ENCODE measurements around the gene RUBCNL. TPM values are rescaled to one million over a fixed set of nuclear protein-coding genes. Genes with fewer than 3 reads are reported as not detected.
A peak's percentile ranks its signal among the peaks of the same experiment; 100 is the strongest.

RUBCNL gene
- total RNA-seq, 2 donors from 2014 or later = 0.59 to 9.9 TPM

DNA sequence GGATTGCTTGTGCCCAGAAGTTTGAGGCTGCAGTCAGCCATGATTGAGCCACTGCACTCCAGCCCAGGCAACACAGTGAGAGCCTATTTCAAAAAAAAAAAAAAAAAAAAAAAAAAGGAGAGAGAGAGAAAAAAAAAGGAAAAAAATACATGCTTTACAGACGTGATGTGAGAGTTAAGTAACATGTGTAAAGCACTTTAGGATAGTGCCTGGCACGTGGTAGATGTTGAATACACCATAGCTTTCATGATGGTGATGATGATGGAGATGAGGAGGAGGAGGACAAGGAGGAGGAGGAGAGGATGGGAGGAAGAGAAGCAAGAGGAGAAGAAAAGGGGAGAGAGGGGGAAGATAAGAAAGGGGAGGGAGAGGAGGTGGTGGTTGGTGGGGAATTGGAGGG, 15.1 kb upstream of the RUBCNL start:
- Histone ChIP-seq H3K36me3 (no peaks in the 10 kb centered on the region), H3K4me1 (replicated peaks) (no peaks in the 10 kb centered on the region), H3K9me3 (no peaks in the 10 kb centered on the region), H3K27me3 (replicated peaks; ENCODE audit: insufficient read depth) (no peaks in the 10 kb centered on the region), H3K4me3 (no peak overlapping the region), H3K27ac (no peak overlapping the region)
- no peak for TF ChIP-seq POLR2AphosphoS5 (IDR thresholded peaks at IDR 0.05)
- no peak for TF ChIP-seq POLR2A (IDR thresholded peaks at IDR 0.05)
- TF ChIP-seq CTCF (IDR thresholded peaks at IDR 0.05) = no peak
- 65% methylated on average over 2 of the region's 2 CpGs for WGBS
- DNase-seq (ENCODE audit: low spot score) = no peak
- intact Hi-C loops (cut with DNase I) = no loop called here

DNA sequence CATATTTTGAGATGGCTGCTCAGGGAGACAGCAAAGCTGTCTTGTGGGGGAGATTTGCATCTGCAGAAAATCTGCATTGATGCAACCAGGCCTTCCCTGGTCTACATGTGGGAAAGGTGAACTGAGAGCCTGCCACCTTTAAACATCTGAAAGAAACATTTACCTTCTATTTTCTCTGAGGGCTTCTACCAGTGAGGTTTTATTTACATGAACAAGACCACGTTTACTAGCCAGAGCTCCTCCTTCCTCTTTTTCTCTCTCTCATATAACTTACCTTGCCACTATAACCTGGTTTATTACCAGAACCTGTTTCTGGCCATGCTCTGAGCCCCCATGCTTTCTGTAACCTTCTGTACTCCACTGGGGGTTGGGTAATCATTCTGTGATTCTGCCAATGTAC, 14.4 kb upstream of the RUBCNL start:
- Histone ChIP-seq H3K4me1 (replicated peaks) (no peaks in the 10 kb centered on the region), H3K4me3 (no peak overlapping the region), H3K9me3 (no peaks in the 10 kb centered on the region), H3K27me3 (replicated peaks; ENCODE audit: insufficient read depth) (no peaks in the 10 kb centered on the region), H3K36me3 (no peaks in the 10 kb centered on the region), H3K27ac (no peak overlapping the region)
- DNase-seq (ENCODE audit: low spot score) = no peak
- intact Hi-C loops (cut with DNase I) = no loop called here
- TF ChIP-seq POLR2A (IDR thresholded peaks at IDR 0.05) = no peak
- WGBS = 7% methylated on average over 1 of the region's 1 CpG

- TF ChIP-seq POLR2A (IDR thresholded peaks at IDR 0.05) (no peak), POLR2AphosphoS5 (IDR thresholded peaks at IDR 0.05) (no peak), CTCF (IDR thresholded peaks at IDR 0.05) (no peak)
- Histone ChIP-seq H3K27ac (no peak overlapping the region), H3K4me1 (replicated peaks) (no peaks in the 10 kb centered on the region), H3K36me3 (no peaks in the 10 kb centered on the region), H3K27me3 (replicated peaks; ENCODE audit: insufficient read depth) (no peaks in the 10 kb centered on the region), H3K4me3 (no peak overlapping the region), H3K9me3 (no peaks in the 10 kb centered on the region)
- intact Hi-C loops (cut with DNase I) = no loop called here
- no peak for DNase-seq (ENCODE audit: low spot score)
Observed at GRCh38 chr13:46396341-46396740, 9.3 kb upstream of the RUBCNL start.

- TF ChIP-seq CTCF (IDR thresholded peaks at IDR 0.05) (no peak), POLR2AphosphoS5 (IDR thresholded peaks at IDR 0.05) (no peak), POLR2A (IDR thresholded peaks at IDR 0.05) (no peak)
- no peaks in the 10 kb centered on the region for H3K36me3 ChIP-seq
- DNase-seq (ENCODE audit: low spot score) = no peak
- H3K4me3 ChIP-seq = no peak overlapping the region
- no peaks in the 10 kb centered on the region for H3K9me3 ChIP-seq
- WGBS = 56% methylated on average over 2 of the region's 2 CpGs
- no peak overlapping the region for H3K27ac ChIP-seq
- H3K27me3 ChIP-seq (replicated peaks; ENCODE audit: insufficient read depth) = no peaks in the 10 kb centered on the region
- H3K4me1 ChIP-seq (replicated peaks) = no peaks in the 10 kb centered on the region
- intact Hi-C loops (cut with DNase I) = no loop called here
Observed at GRCh38 chr13:46392967-46393366, 5.9 kb upstream of the RUBCNL start.

DNA sequence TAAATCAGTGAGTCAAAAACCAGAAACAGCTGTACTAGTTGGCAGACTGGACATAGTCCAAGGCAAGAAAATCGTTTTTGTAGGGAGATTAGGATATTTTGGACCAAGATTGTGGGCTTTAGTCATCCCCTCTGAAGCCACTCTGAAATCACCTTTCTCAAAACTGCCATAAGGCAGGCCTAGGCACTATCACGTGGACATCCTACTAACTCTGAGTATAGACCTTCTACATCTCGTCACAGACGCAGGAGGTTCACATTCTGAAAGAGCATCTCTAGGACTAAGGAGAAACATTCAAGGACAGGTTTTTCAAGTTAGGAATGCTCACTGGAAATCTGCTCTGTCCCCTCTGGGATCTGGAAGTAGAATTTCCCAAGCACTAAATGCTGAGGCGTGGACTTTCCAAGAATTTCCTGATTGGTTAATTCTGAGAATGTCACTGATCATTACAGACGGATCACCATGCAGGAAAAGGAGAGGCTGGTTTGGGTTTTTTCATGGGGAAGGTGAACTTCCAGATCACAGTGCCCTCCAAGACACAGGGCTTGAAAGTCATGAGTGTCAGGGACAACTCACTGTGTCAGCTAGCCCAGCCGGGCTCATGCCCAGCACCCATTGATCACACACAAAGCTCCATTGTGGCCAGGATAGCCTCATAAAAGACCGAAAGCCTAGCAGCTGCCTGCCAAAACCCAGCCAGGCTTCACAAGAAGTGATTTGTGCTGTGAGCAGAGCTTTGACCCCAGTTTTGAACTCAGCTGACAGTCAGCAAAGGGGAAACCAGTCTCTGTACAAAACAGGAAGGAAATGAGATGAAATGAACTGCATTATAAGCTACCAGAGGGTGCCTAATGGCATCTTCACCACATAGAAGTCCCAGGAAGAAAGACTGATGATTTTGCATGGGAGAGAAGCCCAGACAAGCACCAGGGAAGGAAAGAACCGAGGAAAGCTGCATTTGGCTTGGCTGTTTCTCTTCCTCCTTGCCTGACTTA, 2.7 kb upstream of the RUBCNL start:
- H3K27ac ChIP-seq = no peak overlapping the region
- DNase-seq (ENCODE audit: low spot score) = peak; percentile 18
- H3K27me3 ChIP-seq (replicated peaks; ENCODE audit: insufficient read depth) = peaks cover 4% of the 10 kb centered on the region
- intact Hi-C loops (cut with DNase I) = no loop called here
- H3K36me3 ChIP-seq = no peaks in the 10 kb centered on the region
- no peaks in the 10 kb centered on the region for H3K9me3 ChIP-seq
- WGBS = 42% methylated on average over 9 of the region's 9 CpGs
- H3K4me3 ChIP-seq = no peak overlapping the region
- no peak for TF ChIP-seq CTCF (IDR thresholded peaks at IDR 0.05)
- TF ChIP-seq POLR2A (IDR thresholded peaks at IDR 0.05) = no peak
- no peak for TF ChIP-seq POLR2AphosphoS5 (IDR thresholded peaks at IDR 0.05)
- no peaks in the 10 kb centered on the region for H3K4me1 ChIP-seq (replicated peaks)

All from prostate gland (tissue), 2 donors.